Stimulated activated naive CD8-positive, alpha-beta T cell treated with anti-CD3 and anti-CD28 coated beads, Interleukin-15, amount 100 ng/mL, for 72 hours (primary cell): ENCODE data around the gene UBL4B.

Experiments used
- ATAC-seq: fragments of 150-1000 bp; cut with Tn5 transposase; 2 replicates; pipeline ENCODE4 v1.10.0; 2021; ENCODE audit warnings: mild to moderate bottlenecking, moderate library complexity
- DNase-seq, 2 donors: peaks; one replicate each; pipeline ENCODE4 v3.0.0; 2021 to 2022
- H3K27ac Mint-ChIP-seq, 2 donors: one replicate each; pipeline ENCODE4 v1.8.0; 2022; ENCODE audit warnings: mild to moderate bottlenecking in 2 of 2, mixed read lengths in 2 of 2, moderate library complexity in 2 of 2
- H3K27me3 Mint-ChIP-seq: one replicate; pipeline ENCODE4 v1.8.0; 2022; ENCODE audit warnings: mixed read lengths
- H3K4me1 Mint-ChIP-seq: one replicate; pipeline ENCODE4 v1.8.0; 2022; ENCODE audit warnings: mild to moderate bottlenecking, mixed read lengths
- H3K4me3 Mint-ChIP-seq, 2 donors: one replicate each; pipeline ENCODE4 v1.8.0; 2022; ENCODE audit warnings: mild to moderate bottlenecking in 2 of 2, mixed read lengths in 2 of 2, moderate library complexity in 1 of 2
- H3K9me3 Mint-ChIP-seq, 2 donors: one replicate each; pipeline ENCODE4 v1.8.0; 2022; ENCODE audit warnings: mixed read lengths in 2 of 2

The UBL4B gene

DNA sequence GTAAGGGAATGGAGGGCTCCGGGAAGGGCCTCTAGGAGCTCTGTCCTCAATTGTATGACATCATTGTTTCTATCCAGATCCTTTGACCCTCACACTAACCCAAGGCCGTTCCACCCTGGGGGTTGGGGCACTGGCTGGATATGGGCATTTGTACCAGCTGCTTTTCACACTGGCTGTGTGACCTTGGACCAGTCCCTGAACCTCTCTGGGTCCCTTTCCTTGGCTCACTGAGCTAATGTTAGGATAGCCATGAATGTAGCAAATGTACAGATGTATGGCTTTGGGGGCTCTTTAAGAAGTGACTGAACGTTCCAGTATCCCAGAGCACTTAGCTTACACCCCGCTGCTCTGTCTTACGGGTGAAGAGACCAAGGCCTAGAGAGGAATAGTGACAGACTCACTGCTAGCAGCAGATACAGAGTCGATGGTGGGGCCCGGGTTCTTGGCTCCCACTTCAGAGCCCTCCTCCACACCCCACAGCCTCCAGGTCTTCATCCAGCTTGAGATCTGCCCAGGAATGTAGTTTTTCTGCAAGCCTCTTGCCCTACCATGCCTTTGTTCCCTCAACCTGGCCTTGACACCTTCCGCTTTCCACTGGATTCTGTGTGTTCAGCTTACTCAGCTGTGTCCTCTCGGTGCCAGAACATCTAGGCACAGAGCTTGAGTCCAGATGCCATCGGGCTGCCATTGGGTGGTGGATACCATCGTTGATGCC lies 14.6 kb upstream of the UBL4B start:
- ATAC-seq: no peak
- no peak overlapping the region for H3K27ac Mint-ChIP-seq
- H3K4me1 Mint-ChIP-seq: no peaks in the 10 kb centered on the region
- no peak overlapping the region for H3K4me3 Mint-ChIP-seq
- peaks cover 29% of the 10 kb centered on the region for H3K27me3 Mint-ChIP-seq
- DNase-seq: no peak
- no peaks in the 10 kb centered on the region for H3K9me3 Mint-ChIP-seq

DNA sequence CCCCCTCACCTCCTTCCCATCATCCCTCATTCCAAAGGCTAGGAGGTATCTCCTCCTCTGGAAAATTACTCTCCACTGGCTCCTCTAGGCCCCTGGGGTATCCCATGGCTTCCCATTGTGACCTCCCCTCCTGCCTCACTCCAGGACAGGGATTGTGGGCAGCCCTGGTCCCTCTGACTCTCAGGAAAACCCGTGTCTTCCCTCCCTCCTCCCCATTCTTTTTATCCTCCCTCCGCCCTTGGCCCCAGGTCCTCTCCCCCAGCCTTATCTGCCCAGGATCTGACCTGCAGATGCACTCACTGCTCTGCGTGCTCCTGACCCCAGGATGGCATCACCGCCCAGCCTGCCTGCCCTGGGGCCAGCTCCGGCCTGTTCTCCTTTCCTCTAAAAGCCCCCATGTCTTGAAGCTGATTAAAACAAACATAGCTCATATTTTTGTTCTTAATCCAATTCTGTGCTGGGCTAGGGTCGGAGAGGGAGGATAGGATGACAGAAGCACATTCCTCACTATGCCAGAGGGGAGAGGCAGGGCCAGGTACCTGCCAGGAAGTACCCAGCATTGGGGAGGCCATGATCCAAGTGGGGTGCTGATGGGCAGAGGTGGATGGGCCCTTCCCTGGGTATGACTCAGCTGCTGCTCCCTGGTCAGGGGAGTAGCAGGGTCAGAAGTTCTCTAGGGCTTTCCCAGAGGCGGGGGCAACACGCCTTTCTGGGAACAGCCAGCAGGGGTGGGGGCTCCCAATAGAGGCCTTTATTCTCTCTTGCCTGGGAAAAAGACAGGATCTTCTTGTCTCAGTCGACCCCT lies 13.8 kb upstream of the UBL4B start:
- H3K9me3 Mint-ChIP-seq: no peaks in the 10 kb centered on the region
- no peaks in the 10 kb centered on the region for H3K4me1 Mint-ChIP-seq
- no peak for ATAC-seq

DNA sequence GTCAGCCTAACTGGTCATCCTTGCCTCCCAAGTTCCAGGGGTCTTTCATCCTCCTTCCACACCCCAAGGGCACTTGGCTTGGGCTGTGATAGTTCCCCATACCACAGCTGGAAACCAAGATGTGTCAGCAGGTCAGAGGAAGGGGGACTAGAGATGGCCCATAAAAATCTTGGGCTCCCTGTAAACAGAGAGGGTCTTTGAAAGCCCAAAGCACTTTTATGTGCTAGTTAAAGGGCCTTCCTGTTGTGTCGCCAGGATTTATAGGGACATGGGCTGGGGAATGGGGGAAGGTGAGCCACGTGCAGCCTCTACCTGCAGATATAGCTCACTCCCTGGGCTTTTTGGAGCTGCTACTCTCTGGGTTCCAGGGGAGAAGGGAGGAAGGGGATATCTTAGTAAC lies 11.9 kb upstream of the UBL4B start:
- ATAC-seq: no peak
- no peak overlapping the region for H3K27ac Mint-ChIP-seq
- no peaks in the 10 kb centered on the region for H3K4me1 Mint-ChIP-seq
- peaks cover 16% of the 10 kb centered on the region for H3K27me3 Mint-ChIP-seq
- no peaks in the 10 kb centered on the region for H3K9me3 Mint-ChIP-seq
- no peak for DNase-seq
- no peak overlapping the region for H3K4me3 Mint-ChIP-seq

More for the DNA sequence above, 13.8 kb upstream of the UBL4B start:
- DNase-seq: no peak
- Mint-ChIP-seq H3K4me3 (no peak overlapping the region), H3K27me3 (peaks cover 26% of the 10 kb centered on the region), H3K27ac (no peak overlapping the region)

DNA sequence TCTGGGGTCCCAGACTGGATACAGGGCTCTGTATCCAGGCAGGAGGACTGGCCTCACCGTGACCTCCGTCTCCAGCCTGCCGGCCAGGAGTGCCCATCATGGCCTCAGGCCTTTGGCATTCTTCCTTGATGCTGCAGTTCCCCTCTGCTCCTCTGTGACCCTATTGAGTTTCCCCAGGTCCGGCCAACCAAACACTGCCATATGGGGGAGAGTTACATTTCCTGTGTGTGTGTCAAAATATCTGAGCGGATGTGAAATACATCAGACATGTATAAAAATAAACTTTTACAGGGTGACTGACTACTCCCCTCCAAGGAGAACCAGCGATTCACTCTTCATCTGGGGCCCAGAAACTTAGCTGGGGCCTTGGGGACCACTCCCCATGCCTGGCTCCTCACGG lies 10.2 kb upstream of the UBL4B start:
- H3K9me3 Mint-ChIP-seq: no peaks in the 10 kb centered on the region
- H3K4me3 Mint-ChIP-seq: no peak overlapping the region
- ATAC-seq: no peak
- no peaks in the 10 kb centered on the region for H3K4me1 Mint-ChIP-seq
- DNase-seq: no peak
- H3K27me3 Mint-ChIP-seq: no peaks in the 10 kb centered on the region
- peak overlapping the region in 1 of 2 donors; percentile 90 for H3K27ac Mint-ChIP-seq

- Mint-ChIP-seq H3K4me3 (no peak overlapping the region), H3K27me3 (peaks cover 14% of the 10 kb centered on the region), H3K4me1 (no peaks in the 10 kb centered on the region), H3K27ac (no peak overlapping the region), H3K9me3 (no peaks in the 10 kb centered on the region)
- DNase-seq (peak; percentile 46 to 68), ATAC-seq (peak; percentile 84)
Observed at GRCh38 chr1:110106013-110106941, 6.0 kb upstream of the UBL4B start.

GRCh38 chr1:110107867-110108469 lies 4.3 kb upstream of the UBL4B start:
- ATAC-seq (no peak), DNase-seq (no peak)
- Mint-ChIP-seq H3K9me3 (no peaks in the 10 kb centered on the region), H3K27ac (no peak overlapping the region), H3K4me1 (no peaks in the 10 kb centered on the region), H3K27me3 (peaks cover 30% of the 10 kb centered on the region), H3K4me3 (no peak overlapping the region)

DNA sequence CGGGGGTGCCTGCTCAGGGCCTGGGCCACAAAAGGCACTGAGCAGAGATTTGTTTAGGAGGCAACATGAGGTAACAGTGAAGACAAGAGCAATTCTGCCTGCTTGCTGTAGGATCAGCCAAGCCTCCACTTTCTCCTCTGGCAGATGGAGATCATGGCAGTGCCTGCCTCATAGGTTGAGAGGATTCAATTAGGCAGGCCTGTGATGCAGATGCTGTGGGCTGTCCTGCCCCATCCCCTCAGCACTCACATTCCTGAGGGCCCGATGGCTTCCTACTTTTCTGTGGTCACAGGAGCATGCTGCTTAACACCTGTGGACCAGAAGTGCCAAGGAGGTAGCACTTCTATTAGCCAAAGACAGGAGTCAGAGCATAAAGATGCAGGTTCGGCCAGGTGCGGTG lies 1.2 kb upstream of the UBL4B start:
- no peak overlapping the region for H3K4me3 Mint-ChIP-seq
- ATAC-seq: no peak
- no peak for DNase-seq
- H3K9me3 Mint-ChIP-seq: no peaks in the 10 kb centered on the region
- peaks cover 59% of the 10 kb centered on the region for H3K27me3 Mint-ChIP-seq
- no peak overlapping the region for H3K27ac Mint-ChIP-seq
- no peaks in the 10 kb centered on the region for H3K4me1 Mint-ChIP-seq

GRCh38 chr1:110112656-110113055 lies 413 bp downstream of the UBL4B start:
- ATAC-seq: no peak
- Mint-ChIP-seq H3K27ac (no peak overlapping the region), H3K4me1 (peaks cover 6% of the 10 kb centered on the region), H3K4me3 (no peak overlapping the region), H3K27me3 (peaks cover 69% of the 10 kb centered on the region), H3K9me3 (no peaks in the 10 kb centered on the region)
- no peak for DNase-seq

DNA sequence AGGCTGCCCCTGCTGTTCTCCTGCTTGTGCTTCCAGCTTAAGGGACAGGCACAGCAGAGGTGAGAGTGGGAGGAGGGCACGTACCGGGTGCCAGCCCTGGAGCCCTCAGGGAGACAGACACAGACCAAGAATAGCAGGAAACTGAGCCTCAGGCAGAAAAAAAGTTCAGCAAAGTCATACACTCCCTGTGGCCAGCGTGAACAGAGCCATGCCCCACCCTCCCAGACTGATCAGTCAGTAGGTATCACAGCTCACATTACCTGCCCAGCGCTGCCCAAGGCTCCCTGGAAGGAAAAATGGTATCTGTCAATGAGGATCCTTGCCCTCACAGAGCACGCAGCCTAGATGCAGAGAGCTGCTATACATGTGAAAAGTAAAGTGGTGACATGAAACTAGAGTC lies 1.3 kb downstream of the UBL4B start:
- ATAC-seq (no peak), DNase-seq (no peak)
- peaks cover 69% of the 10 kb centered on the region for H3K27me3 Mint-ChIP-seq
- H3K9me3 Mint-ChIP-seq: no peaks in the 10 kb centered on the region
- no peak overlapping the region for H3K27ac Mint-ChIP-seq
- H3K4me3 Mint-ChIP-seq: no peak overlapping the region
- peaks cover 7% of the 10 kb centered on the region for H3K4me1 Mint-ChIP-seq

DNA sequence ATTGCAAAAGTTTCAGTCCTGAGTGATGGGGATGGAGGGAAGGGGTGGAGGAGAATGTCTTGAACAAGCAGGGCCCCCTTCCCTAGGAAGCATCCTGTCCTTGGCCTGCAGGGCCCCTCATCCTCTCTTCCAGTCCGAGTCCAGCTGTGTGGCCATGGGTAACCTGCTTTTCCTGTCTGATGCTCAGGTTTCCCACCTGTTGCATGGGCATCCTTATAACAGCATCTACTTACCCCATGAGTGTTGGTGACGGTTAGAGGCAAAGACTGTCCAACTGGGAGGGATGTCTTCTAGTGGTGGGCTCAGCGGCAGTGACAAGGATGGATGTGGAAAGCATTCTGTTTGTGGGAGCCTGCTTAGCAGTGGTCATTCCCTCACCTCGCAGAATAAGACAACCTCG lies 1.9 kb downstream of the UBL4B start:
- Mint-ChIP-seq H3K4me1 (peaks cover 11% of the 10 kb centered on the region), H3K9me3 (no peaks in the 10 kb centered on the region), H3K27me3 (peaks cover 68% of the 10 kb centered on the region), H3K27ac (no peak overlapping the region), H3K4me3 (no peak overlapping the region)
- DNase-seq (no peak), ATAC-seq (no peak)

DNA sequence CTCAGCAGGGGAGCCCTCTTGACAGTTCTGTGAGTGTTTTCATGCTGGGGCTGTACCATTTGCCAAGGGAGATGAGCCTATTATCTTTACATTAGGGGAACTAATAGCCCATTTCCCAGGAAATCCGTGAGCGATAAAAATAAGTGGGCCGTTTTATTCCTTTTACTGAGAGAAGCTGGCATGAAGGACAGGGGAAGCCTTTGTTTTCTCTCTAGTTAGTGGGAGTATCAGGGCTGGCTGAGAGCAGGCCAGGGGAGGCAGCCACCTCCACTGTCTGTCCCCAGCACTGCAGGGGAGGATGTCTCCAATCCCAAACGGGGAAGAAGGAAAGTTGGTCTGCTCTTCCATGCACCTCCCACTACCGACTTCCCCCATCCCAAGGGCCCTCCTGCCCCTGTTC lies 2.5 kb downstream of the UBL4B start:
- DNase-seq (no peak), ATAC-seq (no peak)
- Mint-ChIP-seq H3K4me3 (no peak overlapping the region), H3K9me3 (no peaks in the 10 kb centered on the region), H3K27ac (peak overlapping the region in 1 of 2 donors; percentile 82), H3K4me1 (peaks cover 11% of the 10 kb centered on the region), H3K27me3 (peaks cover 62% of the 10 kb centered on the region)

- Mint-ChIP-seq H3K9me3 (peaks cover 9 to 13% of the 10 kb centered on the region in 2 donors), H3K4me3 (no peak overlapping the region), H3K27me3 (peaks cover 50% of the 10 kb centered on the region), H3K27ac (no peak overlapping the region), H3K4me1 (peaks cover 18% of the 10 kb centered on the region)
- DNase-seq (peak in 1 of 2 donors; percentile 28), ATAC-seq (peak; percentile 74)
Observed at GRCh38 chr1:110118636-110119396, 6.6 kb downstream of the UBL4B start.

DNA sequence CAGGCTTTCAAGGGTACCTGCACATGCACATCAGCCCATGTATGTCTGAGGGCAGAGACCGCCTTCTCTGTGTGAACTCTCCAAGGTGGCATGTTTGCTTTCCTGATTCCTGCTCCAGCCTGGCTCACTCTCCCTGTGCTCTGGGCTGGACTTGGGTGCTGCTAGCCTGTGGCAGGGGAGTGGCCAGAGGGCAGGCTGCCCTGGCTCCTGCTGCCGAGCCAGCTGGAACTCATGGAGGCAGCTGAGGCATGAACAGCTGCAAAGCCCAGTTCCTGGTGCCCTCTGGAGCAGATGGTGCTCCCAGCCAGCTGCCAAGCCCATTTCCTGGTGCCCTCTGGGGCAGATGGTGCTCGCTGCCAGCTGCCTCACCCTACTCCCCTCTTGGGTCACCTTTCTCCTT lies 7.6 kb downstream of the UBL4B start:
- H3K27me3 Mint-ChIP-seq: peaks cover 42% of the 10 kb centered on the region
- ATAC-seq (no peak), DNase-seq (no peak)
- H3K4me1 Mint-ChIP-seq: peaks cover 18% of the 10 kb centered on the region
- H3K4me3 Mint-ChIP-seq: no peak overlapping the region
- peaks cover 9 to 13% of the 10 kb centered on the region in 2 donors for H3K9me3 Mint-ChIP-seq
- H3K27ac Mint-ChIP-seq: no peak overlapping the region

DNA sequence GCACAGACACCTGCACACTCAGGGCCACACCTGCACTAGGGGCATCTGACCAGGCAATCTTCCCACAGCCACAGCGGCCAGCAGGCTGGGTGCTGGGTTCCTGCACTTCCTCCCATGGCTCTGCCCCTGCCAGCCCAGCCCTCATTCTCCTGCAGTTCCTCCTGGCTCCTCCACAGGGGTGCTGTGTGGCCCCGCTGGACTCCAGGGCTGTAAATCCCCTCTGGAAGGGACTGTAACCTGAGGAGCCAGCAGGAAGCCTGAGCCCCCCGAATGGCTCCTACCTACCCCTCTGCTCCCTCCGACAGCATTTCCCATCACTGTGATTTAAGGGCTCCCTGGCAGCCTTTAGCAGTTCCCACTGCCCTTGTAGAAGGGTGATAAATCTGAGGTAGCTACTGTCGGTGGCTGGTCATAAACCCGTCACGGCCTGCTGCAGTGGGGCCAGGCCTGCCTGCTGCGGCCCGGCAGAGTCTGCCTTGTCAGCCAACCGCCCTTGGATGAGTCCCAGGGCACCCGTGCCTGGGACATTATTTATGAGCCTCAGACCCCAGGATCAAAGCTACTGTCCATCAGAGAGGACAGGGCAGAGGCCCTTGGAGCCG lies 8.8 kb downstream of the UBL4B start:
- ATAC-seq (no peak), DNase-seq (no peak)
- H3K27ac Mint-ChIP-seq: peak overlapping the region in 1 of 2 donors; percentile 95
- peaks cover 13% of the 10 kb centered on the region in 2 donors for H3K9me3 Mint-ChIP-seq
- H3K4me3 Mint-ChIP-seq: no peak overlapping the region
- H3K4me1 Mint-ChIP-seq: peaks cover 18% of the 10 kb centered on the region
- peaks cover 44% of the 10 kb centered on the region for H3K27me3 Mint-ChIP-seq
